IMR-90 (cell line): ENCODE data around the gene PTPRG. TPM values are rescaled to one million over a fixed set of nuclear protein-coding genes. Genes with fewer than 3 reads are reported as not detected.

Experiments
- ATAC-seq: fragments of 200-7000 bp; cut with Tn5 transposase; 2 replicates; pipeline ENCODE4 v1.9.1; 2020; ENCODE audit warnings: low read depth, mild to moderate bottlenecking, moderate library complexity
- BruUV-seq: library from RNA; stranded (reverse); fragments of 400-500 nt; replicated peaks from 2 replicates; lab custom pipeline; 2021; lab: Mats Ljungman, UMichigan
- CTCF ChIA-PET: fragments of 300-600 bp; formaldehyde crosslinking; extraction: SDS; loops from one replicate; lab custom pipeline; 2021; ENCODE audit warnings: antibody characterized with exemption; lab: Yijun Ruan, JAX
- POLR2A ChIA-PET: fragments of 300-600 bp; sonication (Branson Sonifier 250); formaldehyde crosslinking; loops from one replicate; lab custom pipeline; 2022; ENCODE audit warnings: antibody characterized with exemption; ENCODE audit not compliant: unreplicated experiment; lab: Charles Lee
- DNase-seq: peaks from one replicate; pipeline ENCODE4 v3.0.0; 2013
- H2AFZ ChIP-seq: replicated peaks from 2 replicates; pipeline ENCODE3; 2013; ENCODE audit warnings: low read length, mild to moderate bottlenecking; ENCODE audit not compliant: poor library complexity
- H2AK5ac ChIP-seq: 2 replicates; pipeline ENCODE4 v1.6.1; 2013; ENCODE audit warnings: low read depth, low read length, inconsistent platforms
- H2AK9ac ChIP-seq: replicated peaks from 2 replicates; pipeline ENCODE3; 2013; ENCODE audit warnings: mild to moderate bottlenecking, low read depth, low read length, moderate library complexity; ENCODE audit not compliant: poor library complexity
- H2BK120ac ChIP-seq: 2 replicates; pipeline ENCODE4 v1.6.1; 2013; ENCODE audit warnings: low read depth, low read length, inconsistent platforms
- H2BK15ac ChIP-seq: 3 replicates; pipeline ENCODE4 v1.6.1; 2013; ENCODE audit warnings: low read depth, low read length, inconsistent platforms
- H2BK20ac ChIP-seq: 2 replicates; pipeline ENCODE4 v1.6.1; 2013; ENCODE audit warnings: low read depth, mild to moderate bottlenecking, inconsistent platforms, low read length, moderate library complexity
- H2BK5ac ChIP-seq: 2 replicates; pipeline ENCODE4 v1.6.1; 2013; ENCODE audit warnings: mild to moderate bottlenecking, low read depth, low read length, inconsistent platforms; ENCODE audit not compliant: poor library complexity, severe bottlenecking
- H3K14ac ChIP-seq: replicated peaks from 2 replicates; pipeline ENCODE4 v1.6.1; 2013; ENCODE audit warnings: low read depth, low read length, inconsistent platforms
- H3K18ac ChIP-seq: 2 replicates; pipeline ENCODE4 v1.6.1; 2013; ENCODE audit warnings: low read depth, low read length, control low read depth
- H3K23ac ChIP-seq: 2 replicates; pipeline ENCODE4 v1.6.1; 2013; ENCODE audit warnings: low read depth, low read length, inconsistent platforms
- H3K27ac ChIP-seq: 2 replicates; pipeline ENCODE4 v1.5.1; 2013; ENCODE audit warnings: mild to moderate bottlenecking, control low read depth, low read length; ENCODE audit not compliant: insufficient read depth
- H3K27me3 ChIP-seq: 2 replicates; pipeline ENCODE4 v1.6.1; 2013; ENCODE audit warnings: low read length; ENCODE audit not compliant: control insufficient read depth, insufficient read depth
- H3K36me3 ChIP-seq: 2 replicates; pipeline ENCODE4 v1.6.1; 2013; ENCODE audit warnings: low read length, mixed read lengths; ENCODE audit not compliant: control insufficient read depth, insufficient read depth
- H3K4ac ChIP-seq: 2 replicates; pipeline ENCODE4 v1.6.1; 2013; ENCODE audit warnings: low read depth, low read length, inconsistent platforms
- H3K4me1 ChIP-seq: 2 replicates; pipeline ENCODE4 v1.6.1; 2013; ENCODE audit warnings: low read length, mixed read lengths; ENCODE audit not compliant: control insufficient read depth, insufficient read depth
- H3K4me2 ChIP-seq: 2 replicates; pipeline ENCODE4 v1.6.1; 2013; ENCODE audit warnings: low read depth, mild to moderate bottlenecking, control low read depth, low read length, moderate library complexity
- H3K4me3 ChIP-seq: 2 replicates; pipeline ENCODE4 v1.5.1; 2013; ENCODE audit warnings: low read depth, mild to moderate bottlenecking, control low read depth, low read length, moderate library complexity; ENCODE audit not compliant: insufficient read depth
- H3K56ac ChIP-seq: 2 replicates; pipeline ENCODE4 v1.6.1; 2013; ENCODE audit warnings: low read length, inconsistent platforms; ENCODE audit not compliant: insufficient read depth; ENCODE audit errors: extremely low read depth
- H3K79me1 ChIP-seq, 2 experiments: 2 replicates each; pipeline ENCODE4 v1.6.1; 2013; ENCODE audit warnings: low read length in 2 of 2, inconsistent platforms in 1 of 2, low read depth in 1 of 2
- H3K9ac ChIP-seq: 2 replicates; pipeline ENCODE4 v1.6.1; 2013; ENCODE audit warnings: low read depth, low read length, control low read depth
- H3K9me1 ChIP-seq: 2 replicates; pipeline ENCODE4 v1.6.1; 2013; ENCODE audit warnings: low read length, inconsistent platforms; ENCODE audit not compliant: insufficient read depth
- H3K9me3 ChIP-seq: 2 replicates; pipeline ENCODE4 v1.6.1; 2013; ENCODE audit warnings: low read length; ENCODE audit not compliant: control insufficient read depth, insufficient read depth
- H4K20me1 ChIP-seq: 2 replicates; pipeline ENCODE4 v1.6.1; 2013; ENCODE audit warnings: low read length, inconsistent platforms; ENCODE audit not compliant: insufficient read depth
- H4K5ac ChIP-seq: 2 replicates; pipeline ENCODE4 v1.6.1; 2013; ENCODE audit warnings: mild to moderate bottlenecking, low read depth, low read length, control low read depth
- H4K8ac ChIP-seq, 2 experiments: 2 replicates each; pipeline ENCODE4 v1.6.1; 2013; ENCODE audit warnings: low read depth in 2 of 2, low read length in 2 of 2, control low read depth in 1 of 2, inconsistent platforms in 1 of 2
- H4K91ac ChIP-seq: 2 replicates; pipeline ENCODE4 v1.6.1; 2013; ENCODE audit warnings: low read depth, low read length, inconsistent platforms; ENCODE audit not compliant: insufficient read depth
- BHLHE40 ChIP-seq: fragments of 150-350 bp; IDR thresholded peaks from 2 replicates; pipeline ENCODE4 v1.6.1; 2016; ENCODE audit warnings: mild to moderate bottlenecking, low read depth, low read length
- CEBPB ChIP-seq: IDR thresholded peaks from 2 replicates; pipeline ENCODE4 v1.6.1; 2012; ENCODE audit warnings: low read depth, low read length, improper control_type of control experiment
- CHD1 ChIP-seq: IDR thresholded peaks from 2 replicates; pipeline ENCODE4 v1.6.1; 2012; ENCODE audit warnings: low read depth, low read length, improper control_type of control experiment
- CTCF ChIP-seq: conservative IDR thresholded peaks from 2 replicates; pipeline ENCODE4 v1.5.1; 2012; ENCODE audit warnings: mild to moderate bottlenecking, low read depth, low read length, improper control_type of control experiment
- FOS ChIP-seq: fragments of 150-350 bp; IDR thresholded peaks from 2 replicates; pipeline ENCODE4 v1.6.1; 2016; ENCODE audit warnings: low read depth, low read length
- MAFK ChIP-seq: IDR thresholded peaks from 2 replicates; pipeline ENCODE4 v1.6.1; 2012; ENCODE audit warnings: low read depth, low read length, improper control_type of control experiment
- MAZ ChIP-seq: IDR thresholded peaks from 2 replicates; pipeline ENCODE4 v1.6.1; 2012; ENCODE audit warnings: low read depth, mild to moderate bottlenecking, low read length, improper control_type of control experiment, moderate library complexity, borderline replicate concordance
- MXI1 ChIP-seq: IDR thresholded peaks from 2 replicates; pipeline ENCODE4 v1.6.1; 2012; ENCODE audit warnings: low read depth, mild to moderate bottlenecking, low read length, moderate library complexity, borderline replicate concordance
- RAD21 ChIP-seq: IDR thresholded peaks from 2 replicates; pipeline ENCODE4 v1.6.1; 2012; ENCODE audit warnings: low read length, improper control_type of control experiment
- RCOR1 ChIP-seq: IDR thresholded peaks from 2 replicates; pipeline ENCODE4 v1.6.1; 2012; ENCODE audit warnings: mild to moderate bottlenecking, low read length, improper control_type of control experiment; ENCODE audit not compliant: insufficient replicate concordance
- RFX5 ChIP-seq: IDR thresholded peaks from 2 replicates; pipeline ENCODE4 v1.8.0; 2012; ENCODE audit warnings: low read depth, mild to moderate bottlenecking, low read length, moderate library complexity
- USF2 ChIP-seq: fragments of 150-350 bp; IDR thresholded peaks from 2 replicates; pipeline ENCODE4 v1.6.1; 2017; ENCODE audit warnings: mild to moderate bottlenecking, antibody characterized with exemption, low read length, low read depth
- WGBS, 2 experiments: methylation state at CpG; one replicate each; pipeline versions ENCODE4 v1.1.5 to v1.1.7; 2013; ENCODE audit warnings: missing lambda C conversion rate in 2 of 2; ENCODE audit not compliant: insufficient read length in 1 of 2; ENCODE audit errors: extremely low coverage in 2 of 2; 5-methylcytosine and 5-hydroxymethylcytosine counted together
- dilution Hi-C: fragments of 300-500 bp; cut with HindIII; formaldehyde crosslinking; loops from one replicate; pipeline ENCODE4 v1.14.3; 2018; ENCODE audit warnings: low sequenced_read_pairs; ENCODE audit not compliant: unreplicated experiment
- in situ Hi-C: fragments of 300-500 bp; cut with MboI; formaldehyde crosslinking; loops from 3 replicates; pipeline ENCODE4 v1.14.3; 2019; ENCODE audit warnings: low sequenced_read_pairs, inconsistent platforms, mixed read lengths
- intact Hi-C: fragments of 100-400 bp; cut with micrococcal nuclease; formaldehyde crosslinking; loops from 2 replicates; pipeline ENCODE4 v1.10.0; 2022
- polyA plus RNA-seq, 3 experiments: library from polyadenylated mRNA; depleted of rRNA; stranded (reverse); fragments of >200 nt; gene quantifications; 2 replicates each; pipeline ENCODE4 v1.2.3, GENCODE V29; 2012; ENCODE audit warnings: low replicate concordance in 1 of 3
- total RNA-seq: library from RNA; depleted of rRNA; stranded (reverse); fragments of >200 nt; gene quantifications from 2 replicates; pipeline ENCODE4 v1.2.3, GENCODE V29; 2012

The PTPRG gene
- total and polyA plus RNA-seq, 2 of the 4 experiments (the other 2 are of a cell fraction) = 7.7 to 31.0 TPM

- no peak overlapping the region for H2BK15ac ChIP-seq
- ChIA-PET POLR2A (no interaction called here), CTCF (interaction anchor here (0.6 kb wide), 1 partner anchor 205 kb away, joined by 4 read pairs; no protein-coding TSS in a partner anchor)
- no peak overlapping the region for H2AFZ ChIP-seq
- H3K4me2 ChIP-seq = no peak overlapping the region
- no peak overlapping the region for H3K4ac ChIP-seq
- H3K9ac ChIP-seq = no peak overlapping the region
- BruUV-seq = no TSS peak
- H3K14ac ChIP-seq = no peak overlapping the region
- H3K18ac ChIP-seq = no peak overlapping the region
- ATAC-seq = no peak
- no peaks in the 10 kb centered on the region for H3K9me1 ChIP-seq
- H3K36me3 ChIP-seq = no peaks in the 10 kb centered on the region
- H3K4me3 ChIP-seq = no peak overlapping the region
- no CpG with 5 or more reads among the region's 2 CpGs for WGBS, 2 experiments
- intact Hi-C loops (no loop called here), dilution Hi-C loops (no loop called here), in situ Hi-C loops (no loop called here)
- H4K20me1 ChIP-seq = peaks cover 11% of the 10 kb centered on the region; the same call in 1 of the 2 replicates
- H4K91ac ChIP-seq = no peak overlapping the region
- no peaks in the 10 kb centered on the region for H3K4me1 ChIP-seq
- no peak for DNase-seq
- no peak overlapping the region for H2AK9ac ChIP-seq
- H3K9me3 ChIP-seq = no peaks in the 10 kb centered on the region
- H4K8ac ChIP-seq = no peak overlapping the region
- H3K27me3 ChIP-seq = no peaks in the 10 kb centered on the region
- no peak overlapping the region for H2AK5ac ChIP-seq
- H2BK5ac ChIP-seq = no peak overlapping the region
- no peak overlapping the region for H3K27ac ChIP-seq
- no peak overlapping the region for H4K5ac ChIP-seq
- peaks cover 3 to 33% of the 10 kb centered on the region in 2 experiments for H3K79me1 ChIP-seq
- TF ChIP-seq MAZ = no peak
- TF ChIP-seq CEBPB = no peak
- TF ChIP-seq MAFK = no peak
- no peak for TF ChIP-seq MXI1
- TF ChIP-seq FOS = no peak
- TF ChIP-seq CTCF = no peak
- no peak for TF ChIP-seq RFX5
- TF ChIP-seq BHLHE40 = no peak
- no peak for TF ChIP-seq USF2
- TF ChIP-seq RAD21 = no peak
- TF ChIP-seq RCOR1 = no peak
- no peak for TF ChIP-seq CHD1
- no peak overlapping the region for H3K56ac ChIP-seq
- H2BK20ac ChIP-seq = no peak overlapping the region
- H2BK120ac ChIP-seq = no peak overlapping the region
- H3K23ac ChIP-seq = no peak overlapping the region
These were observed 406.6 kb downstream of the PTPRG start for GRCh38 chr3:61967937-61968336.
